ENCODE data around the gene CACNG8.

Gene CACNG8

GRCh38 chr19:53961523-53962356, 997 bp upstream of the CACNG8 start:
- no peak for DNase-seq (ENCODE audit: low read depth in 2 of 2)

GRCh38 chr19:53965091-53965490, 2.4 kb downstream of the CACNG8 start:
- DNase-seq (ENCODE audit: low read depth in 2 of 2): no peak

- no peak for DNase-seq (ENCODE audit: low read depth in 2 of 2)
These were observed 4.2 kb downstream of the CACNG8 start for GRCh38 chr19:53966931-53967330.

DNA sequence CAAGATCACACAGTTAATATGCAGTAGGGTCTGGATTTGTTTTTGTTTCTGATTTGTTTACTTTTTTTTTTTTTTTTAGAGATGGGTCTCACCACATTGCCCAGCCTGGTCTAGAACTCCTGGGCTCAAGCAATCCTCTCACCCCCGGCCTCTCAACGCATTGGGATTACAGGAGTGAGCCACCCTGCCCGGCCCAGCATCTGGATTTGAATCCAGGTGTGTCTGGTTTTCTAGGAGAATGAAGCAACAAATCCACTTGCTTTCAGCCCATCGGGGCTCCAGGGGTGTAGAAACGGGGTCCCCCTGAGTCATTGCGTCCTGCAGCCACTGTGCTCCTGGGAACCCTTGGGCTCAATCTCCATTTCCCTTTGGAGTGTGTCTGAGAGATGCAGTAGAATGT, 6.6 kb downstream of the CACNG8 start:
- DNase-seq (ENCODE audit: low read depth in 2 of 2): no peak

DNA sequence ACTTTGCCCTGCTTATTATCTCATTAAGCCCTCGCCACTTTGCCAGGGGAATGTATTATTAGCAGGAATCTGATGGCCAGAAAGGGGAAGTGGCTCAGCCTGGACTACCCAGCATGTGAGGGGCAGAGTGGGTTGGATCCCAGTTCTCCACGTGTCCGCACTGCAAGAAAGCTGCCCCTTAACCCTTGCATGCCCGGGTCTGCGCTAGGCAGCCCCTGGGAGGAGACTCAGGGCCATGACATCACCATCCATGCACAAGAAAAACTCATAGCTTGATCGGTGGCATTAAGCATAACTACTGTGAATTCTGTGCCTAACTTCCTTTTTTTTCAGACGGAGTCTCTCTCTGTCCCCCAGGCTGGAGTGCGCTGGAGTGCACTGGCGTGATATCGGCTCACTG, 8.9 kb downstream of the CACNG8 start:
- DNase-seq (ENCODE audit: low read depth in 2 of 2): no peak

DNA sequence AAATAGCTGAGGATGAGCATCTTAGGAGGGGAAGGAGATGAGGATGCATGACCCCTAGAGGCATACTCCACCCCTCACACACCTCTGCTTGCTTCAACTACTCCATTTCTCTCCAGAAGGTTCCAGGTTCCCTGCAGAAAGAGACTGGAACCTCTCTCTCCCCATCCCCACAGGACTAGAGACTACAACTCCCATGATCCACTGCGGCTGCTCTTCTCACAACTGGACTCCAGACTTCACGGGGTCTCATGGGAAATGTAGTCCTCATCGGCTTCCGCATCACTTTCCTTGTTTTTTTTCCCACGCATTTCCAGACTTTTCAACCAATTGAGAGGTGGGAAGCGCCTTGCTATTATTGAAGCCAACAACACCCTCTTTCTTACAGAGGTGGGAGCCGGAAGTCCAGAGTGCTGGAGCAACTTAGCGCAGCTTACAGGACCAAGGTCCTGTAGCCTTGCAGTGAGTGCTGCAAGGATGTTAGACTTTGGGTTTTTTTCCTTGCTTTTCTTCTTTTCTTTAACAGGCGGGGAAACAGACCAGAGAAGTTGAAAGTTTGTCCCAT, 14.8 kb downstream of the CACNG8 start:
- peak; percentile 17 to 43 for DNase-seq (ENCODE audit: low read depth in 2 of 2)

DNA sequence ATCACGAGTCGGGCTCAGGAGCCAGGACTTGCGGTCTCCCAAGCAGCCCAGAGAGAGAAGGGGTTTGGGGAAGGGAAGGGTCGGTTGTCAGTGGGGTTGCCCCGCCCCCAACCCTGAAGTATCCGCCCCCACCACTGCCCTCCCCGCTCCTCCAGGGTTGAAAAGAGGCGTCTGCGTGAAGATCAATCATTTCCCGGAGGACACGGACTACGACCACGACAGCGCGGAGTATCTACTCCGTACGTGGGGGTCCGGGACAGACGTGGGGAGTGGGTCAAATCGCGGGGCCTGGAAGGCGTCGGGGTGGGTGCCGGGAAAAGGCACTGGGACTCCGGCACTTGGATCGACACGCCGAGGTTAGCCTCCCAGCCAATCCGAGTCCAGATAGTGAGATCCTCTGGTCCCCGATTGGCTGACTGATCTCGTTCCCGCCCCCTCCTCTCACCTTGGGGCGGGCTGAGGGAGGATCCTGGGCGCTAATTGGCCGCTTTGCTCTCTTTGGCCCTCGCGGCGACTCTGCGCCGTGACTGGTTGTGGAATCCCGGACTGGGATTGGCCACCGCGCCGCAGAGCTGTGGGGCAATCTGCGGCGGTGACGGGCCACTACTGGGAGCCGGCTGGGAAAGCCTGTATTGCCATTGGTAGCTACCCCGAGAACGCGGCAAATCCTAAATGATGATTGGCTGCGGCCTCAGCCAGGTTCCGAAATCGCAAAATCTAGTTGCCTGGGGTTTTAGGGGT, 15.4 kb downstream of the CACNG8 start:
- DNase-seq (ENCODE audit: low read depth in 2 of 2): peak in 1 of 2 donors; percentile 21

GRCh38 chr19:53978975-53979801, 16.5 kb downstream of the CACNG8 start:
- DNase-seq (ENCODE audit: low read depth in 2 of 2): no peak

- no peak for DNase-seq (ENCODE audit: low read depth in 2 of 2)
These were observed 18.0 kb downstream of the CACNG8 start for GRCh38 chr19:53980539-53981375.

DNA sequence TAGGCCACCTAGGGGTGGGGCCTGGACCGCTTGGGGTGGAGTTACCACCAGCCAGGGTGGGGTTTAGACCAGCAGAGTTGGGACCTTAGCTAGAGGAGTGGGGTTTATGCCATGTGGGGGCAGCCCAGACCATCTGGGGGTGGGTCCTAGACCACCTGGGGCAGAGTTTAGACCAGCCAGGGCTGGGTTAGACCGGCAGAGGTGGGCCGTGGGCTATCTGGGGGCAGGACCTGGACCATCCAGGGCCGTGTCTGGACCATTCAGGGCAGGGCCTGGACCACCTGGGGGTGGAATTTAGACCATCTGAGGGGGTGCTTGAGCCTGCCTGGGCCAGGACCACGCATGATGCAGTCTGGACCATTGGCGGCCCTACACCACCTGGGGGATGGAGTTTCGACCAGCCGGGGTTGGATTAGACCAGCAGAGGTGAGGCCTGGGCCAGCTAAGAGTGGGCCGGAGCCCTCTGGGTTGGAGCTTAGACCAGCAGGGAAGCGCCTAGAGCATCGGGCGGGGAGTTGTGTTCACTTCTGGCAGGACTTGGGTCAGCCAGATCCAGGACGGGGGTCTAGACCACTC, 18.7 kb downstream of the CACNG8 start:
- DNase-seq (ENCODE audit: low read depth in 2 of 2): no peak

GRCh38 chr19:53982001-53982451, 19.3 kb downstream of the CACNG8 start:
- DNase-seq (ENCODE audit: low read depth in 2 of 2): no peak

GRCh38 chr19:53982611-53983010, 19.9 kb downstream of the CACNG8 start:
- DNase-seq (ENCODE audit: low read depth in 2 of 2): no peak

- DNase-seq (ENCODE audit: low read depth in 2 of 2): no peak
These were observed 20.9 kb downstream of the CACNG8 start for GRCh38 chr19:53983457-53984289.

GRCh38 chr19:53985863-53986262, 23.1 kb downstream of the CACNG8 start:
- no peak for DNase-seq (ENCODE audit: low read depth in 2 of 2)

DNA sequence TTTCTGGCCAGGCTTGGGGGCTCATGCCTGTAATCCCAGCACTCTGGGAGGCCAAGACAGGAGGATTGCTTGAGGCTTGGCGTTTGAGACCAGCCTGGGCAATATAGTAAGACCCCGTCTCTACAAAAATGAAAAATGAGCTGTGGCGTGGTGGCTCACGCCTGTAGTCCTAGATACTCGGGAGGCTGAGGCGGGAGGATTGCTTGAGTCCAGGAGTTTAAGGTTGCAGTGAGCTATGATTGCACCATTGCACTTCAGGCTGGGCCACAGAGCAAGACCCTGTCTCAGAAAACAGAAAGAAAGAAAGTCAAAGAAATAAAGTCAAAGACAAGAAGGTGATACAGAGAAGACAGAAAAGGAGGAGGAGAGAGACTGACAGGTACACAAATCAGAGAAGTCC, 26.2 kb downstream of the CACNG8 start:
- no peak for DNase-seq (ENCODE audit: low read depth in 2 of 2)

GRCh38 chr19:53989600-53990533, 27.1 kb downstream of the CACNG8 start:
- no peak for DNase-seq (ENCODE audit: low read depth in 2 of 2)

DNA sequence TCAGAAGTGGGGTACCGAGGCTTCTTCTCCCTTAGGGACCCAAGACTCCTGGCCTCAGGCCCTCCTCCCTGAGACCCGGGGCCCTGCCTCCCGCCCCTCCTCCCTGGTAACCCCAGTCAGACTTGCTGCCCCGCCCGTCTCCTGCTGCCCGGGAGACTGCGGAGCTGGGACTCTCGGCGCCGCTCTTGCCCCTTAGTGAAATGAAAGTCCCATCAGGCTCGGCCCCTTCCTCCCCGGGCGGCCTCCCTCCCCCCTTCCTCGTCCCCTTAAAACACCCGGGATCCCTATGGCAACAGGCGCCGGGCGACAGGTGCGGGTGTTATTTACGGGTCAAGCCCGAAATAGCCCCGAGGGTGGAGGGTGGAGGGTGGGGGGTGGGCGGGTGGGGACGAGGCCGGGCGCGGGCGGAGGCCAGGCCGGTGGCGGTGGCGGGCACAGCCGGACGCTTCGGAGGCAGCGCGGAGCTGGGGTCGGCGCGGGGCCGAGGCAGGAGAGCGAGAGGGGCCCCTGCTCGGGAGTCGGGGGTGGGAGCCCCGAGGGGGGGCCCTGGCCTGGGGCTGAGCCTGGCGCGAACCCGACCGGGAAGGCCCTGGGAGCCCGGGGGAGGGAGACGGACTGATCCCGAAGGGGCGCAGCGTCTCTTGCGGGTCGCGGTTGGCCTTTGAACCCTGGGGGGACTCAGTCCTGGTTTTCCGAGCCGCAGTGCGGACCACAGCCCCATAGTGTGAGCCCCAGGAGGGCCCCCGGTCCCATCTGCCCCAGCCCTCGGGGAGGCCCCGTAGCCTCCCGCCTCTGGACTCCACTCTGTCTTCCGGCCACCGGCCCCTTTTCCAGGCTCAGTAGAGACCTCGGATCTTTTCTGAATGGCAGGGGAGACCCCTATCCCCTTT, 28.7 kb downstream of the CACNG8 start, which contains the start of gene CACNG6:
TSS of gene CACNG6 (plus strand) at position 414 of the 890 bp plus-strand sequence. CDS start 1,241 bp downstream, outside the sequence.
- DNase-seq (ENCODE audit: low read depth in 2 of 2): no peak
